ENCODE data around the gene MAP6. TPM values are rescaled to one million over a fixed set of nuclear protein-coding genes. Genes with fewer than 3 reads are reported as not detected.

The MAP6 gene
- total and polyA plus RNA-seq, 9 of the 15 experiments (the other 6 are each of a cell fraction or from before 2014, with no cell fraction given): not detected

DNA sequence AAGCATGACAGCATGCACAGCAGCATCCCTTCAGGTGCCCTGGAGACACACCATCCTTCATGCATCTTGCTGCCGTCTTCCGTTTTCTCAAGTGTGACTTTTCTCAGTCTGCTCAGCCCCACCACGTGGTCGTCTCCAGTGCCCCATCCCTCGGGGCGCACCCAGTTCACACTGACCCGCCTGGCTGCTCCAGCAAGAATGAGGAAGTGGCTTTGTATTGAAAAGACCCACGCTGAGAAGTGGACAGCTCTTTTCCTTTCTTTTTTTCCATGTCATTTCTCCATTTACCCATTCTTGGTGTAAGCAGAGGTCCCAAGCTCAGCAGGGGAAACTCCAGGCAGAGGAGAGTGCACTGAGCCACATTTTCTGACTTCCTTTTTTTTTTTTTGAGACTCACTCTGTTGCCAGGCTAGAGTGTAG, 92.3 kb downstream of the MAP6 start (continued):
- TF ChIP-seq ZNF384 (IDR thresholded peaks at IDR 0.05; ENCODE audit: low read depth, low read length) (no peak), ARHGAP35 (IDR thresholded peaks at IDR 0.05; ENCODE audit: partially characterized antibody) (no peak), RBM25 (IDR thresholded peaks at IDR 0.05; ENCODE audit: low read depth, low read length, severe bottlenecking) (no peak), POLR2B (IDR thresholded peaks at IDR 0.05; ENCODE audit: low read depth, partially characterized antibody) (no peak), FOXM1 (IDR thresholded peaks at IDR 0.05; ENCODE audit: low read depth) (no peak), FOXM1 (CRISPR knock-in tag; IDR thresholded peaks at IDR 0.05; ENCODE audit: low read depth) (0 out of 2 replicates have a peak, but pooled peaks have one; percentile 47), BRCA1 (IDR thresholded peaks at IDR 0.05) (no peak), BRCA1 (CRISPR knock-in tag; IDR thresholded peaks at IDR 0.05) (no peak), ZNF639 (CRISPR knock-in tag; conservative IDR thresholded peaks at IDR 0.05 in 1 of 2, IDR thresholded peaks at IDR 0.05 in 1 of 2) (no peak), ZBTB17 (CRISPR knock-in tag; IDR thresholded peaks at IDR 0.05) (no peak), SMARCE1 (IDR thresholded peaks at IDR 0.05) (no peak), CTCFL (IDR thresholded peaks at IDR 0.05; ENCODE audit: borderline replicate concordance, insufficient read depth, low read depth, low read length, poor library complexity, severe bottlenecking) (no peak), NR3C1 (CRISPR knock-in tag; IDR thresholded peaks at IDR 0.05) (no peak), L3MBTL2 (IDR thresholded peaks at IDR 0.05) (peak; percentile 84), IRF1 (CRISPR knock-in tag; IDR thresholded peaks at IDR 0.05; ENCODE audit: borderline replicate concordance) (no peak)
- TF ChIP-seq, protein P1, sequence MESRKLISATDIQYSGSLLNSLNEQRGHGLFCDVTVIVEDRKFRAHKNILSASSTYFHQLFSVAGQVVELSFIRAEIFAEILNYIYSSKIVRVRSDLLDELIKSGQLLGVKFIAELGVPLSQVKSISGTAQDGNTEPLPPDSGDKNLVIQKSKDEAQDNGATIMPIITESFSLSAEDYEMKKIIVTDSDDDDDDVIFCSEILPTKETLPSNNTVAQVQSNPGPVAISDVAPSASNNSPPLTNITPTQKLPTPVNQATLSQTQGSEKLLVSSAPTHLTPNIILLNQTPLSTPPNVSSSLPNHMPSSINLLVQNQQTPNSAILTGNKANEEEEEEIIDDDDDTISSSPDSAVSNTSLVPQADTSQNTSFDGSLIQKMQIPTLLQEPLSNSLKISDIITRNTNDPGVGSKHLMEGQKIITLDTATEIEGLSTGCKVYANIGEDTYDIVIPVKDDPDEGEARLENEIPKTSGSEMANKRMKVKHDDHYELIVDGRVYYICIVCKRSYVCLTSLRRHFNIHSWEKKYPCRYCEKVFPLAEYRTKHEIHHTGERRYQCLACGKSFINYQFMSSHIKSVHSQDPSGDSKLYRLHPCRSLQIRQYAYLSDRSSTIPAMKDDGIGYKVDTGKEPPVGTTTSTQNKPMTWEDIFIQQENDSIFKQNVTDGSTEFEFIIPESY (CRISPR knock-in tag; IDR thresholded peaks at IDR 0.05): peak; percentile 47; the same call in 1 of the 2 replicates
- TF ChIP-seq, protein P2, sequence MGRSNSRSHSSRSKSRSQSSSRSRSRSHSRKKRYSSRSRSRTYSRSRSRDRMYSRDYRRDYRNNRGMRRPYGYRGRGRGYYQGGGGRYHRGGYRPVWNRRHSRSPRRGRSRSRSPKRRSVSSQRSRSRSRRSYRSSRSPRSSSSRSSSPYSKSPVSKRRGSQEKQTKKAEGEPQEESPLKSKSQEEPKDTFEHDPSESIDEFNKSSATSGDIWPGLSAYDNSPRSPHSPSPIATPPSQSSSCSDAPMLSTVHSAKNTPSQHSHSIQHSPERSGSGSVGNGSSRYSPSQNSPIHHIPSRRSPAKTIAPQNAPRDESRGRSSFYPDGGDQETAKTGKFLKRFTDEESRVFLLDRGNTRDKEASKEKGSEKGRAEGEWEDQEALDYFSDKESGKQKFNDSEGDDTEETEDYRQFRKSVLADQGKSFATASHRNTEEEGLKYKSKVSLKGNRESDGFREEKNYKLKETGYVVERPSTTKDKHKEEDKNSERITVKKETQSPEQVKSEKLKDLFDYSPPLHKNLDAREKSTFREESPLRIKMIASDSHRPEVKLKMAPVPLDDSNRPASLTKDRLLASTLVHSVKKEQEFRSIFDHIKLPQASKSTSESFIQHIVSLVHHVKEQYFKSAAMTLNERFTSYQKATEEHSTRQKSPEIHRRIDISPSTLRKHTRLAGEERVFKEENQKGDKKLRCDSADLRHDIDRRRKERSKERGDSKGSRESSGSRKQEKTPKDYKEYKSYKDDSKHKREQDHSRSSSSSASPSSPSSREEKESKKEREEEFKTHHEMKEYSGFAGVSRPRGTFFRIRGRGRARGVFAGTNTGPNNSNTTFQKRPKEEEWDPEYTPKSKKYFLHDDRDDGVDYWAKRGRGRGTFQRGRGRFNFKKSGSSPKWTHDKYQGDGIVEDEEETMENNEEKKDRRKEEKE (IDR thresholded peaks at IDR 0.05; ENCODE audit: borderline replicate concordance in 1 of 2, control insufficient read depth in 1 of 2, low read depth in 2 of 2, low read length in 1 of 2): no peak
- TF ChIP-seq, protein P3, sequence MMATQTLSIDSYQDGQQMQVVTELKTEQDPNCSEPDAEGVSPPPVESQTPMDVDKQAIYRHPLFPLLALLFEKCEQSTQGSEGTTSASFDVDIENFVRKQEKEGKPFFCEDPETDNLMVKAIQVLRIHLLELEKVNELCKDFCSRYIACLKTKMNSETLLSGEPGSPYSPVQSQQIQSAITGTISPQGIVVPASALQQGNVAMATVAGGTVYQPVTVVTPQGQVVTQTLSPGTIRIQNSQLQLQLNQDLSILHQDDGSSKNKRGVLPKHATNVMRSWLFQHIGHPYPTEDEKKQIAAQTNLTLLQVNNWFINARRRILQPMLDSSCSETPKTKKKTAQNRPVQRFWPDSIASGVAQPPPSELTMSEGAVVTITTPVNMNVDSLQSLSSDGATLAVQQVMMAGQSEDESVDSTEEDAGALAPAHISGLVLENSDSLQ (IDR thresholded peaks at IDR 0.05): no peak

Measured in K562 (cell line).